HG03457 (cell line): ENCODE data around the gene SLC27A3.

Experiments used
- ATAC-seq: cut with Tn5 transposase; IDR thresholded peaks from one replicate; pipeline ENCODE4 v1.9.1; 2021; ENCODE audit warnings: moderate number of reproducible peaks; ENCODE audit not compliant: unreplicated experiment

The SLC27A3 gene

DNA sequence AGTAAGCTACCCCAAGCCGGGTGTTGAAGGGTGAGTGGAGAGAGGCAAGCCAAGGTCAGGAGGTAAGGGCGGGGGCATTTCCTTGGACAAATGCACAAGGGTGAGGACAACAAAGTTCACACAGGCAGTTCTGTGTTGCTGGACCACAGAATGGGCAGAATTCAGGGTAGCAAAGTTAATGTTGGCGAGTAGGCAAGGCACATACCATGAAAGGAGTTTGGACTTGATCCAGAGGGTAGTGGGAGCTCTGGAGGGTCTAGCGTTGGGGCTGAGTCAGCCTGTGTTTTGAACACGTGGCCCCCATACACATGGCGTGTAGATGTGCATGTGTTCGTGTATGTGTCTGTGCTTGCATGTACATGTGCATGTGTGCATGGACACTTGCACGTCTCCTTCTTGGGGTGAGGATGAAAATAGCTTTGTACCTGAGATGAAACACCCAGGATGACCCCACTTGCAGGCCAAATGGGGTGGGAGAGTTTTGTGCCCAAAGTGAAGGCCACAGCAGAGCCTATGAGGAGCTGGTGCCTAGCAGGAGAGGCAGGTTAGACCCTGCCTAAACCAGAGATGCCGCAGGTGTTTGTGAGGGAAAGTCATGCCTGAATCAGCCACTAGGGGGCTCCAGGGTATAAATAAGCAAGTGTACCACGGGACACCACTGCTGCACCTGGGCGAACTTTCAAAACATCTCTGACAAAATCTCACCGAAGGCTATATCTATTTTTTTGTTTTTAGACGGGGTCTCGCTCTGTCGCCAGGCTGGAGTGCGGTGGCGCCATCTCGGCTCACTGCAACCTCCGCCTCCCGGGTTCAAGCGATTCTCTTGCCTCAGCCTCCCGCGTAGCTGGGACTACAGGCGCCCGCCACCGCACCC lies 21.8 kb downstream of the SLC27A3 start:
- ATAC-seq = no peak

DNA sequence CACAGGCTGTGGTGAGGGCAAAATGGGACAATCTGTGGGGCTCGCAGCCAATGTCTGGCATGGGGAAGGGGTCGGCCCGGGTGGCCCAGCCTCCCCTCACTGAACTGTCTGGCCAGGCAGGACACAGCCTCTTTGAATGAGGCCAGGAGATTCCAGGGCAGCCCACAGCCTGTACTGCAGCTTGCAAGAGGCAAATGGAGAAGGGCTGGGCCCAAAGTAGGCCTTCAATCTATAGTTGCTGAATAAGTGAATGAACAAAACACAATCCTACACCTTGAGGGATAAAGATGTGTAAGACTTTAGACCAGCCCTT lies 23.2 kb downstream of the SLC27A3 start:
- no peak for ATAC-seq

DNA sequence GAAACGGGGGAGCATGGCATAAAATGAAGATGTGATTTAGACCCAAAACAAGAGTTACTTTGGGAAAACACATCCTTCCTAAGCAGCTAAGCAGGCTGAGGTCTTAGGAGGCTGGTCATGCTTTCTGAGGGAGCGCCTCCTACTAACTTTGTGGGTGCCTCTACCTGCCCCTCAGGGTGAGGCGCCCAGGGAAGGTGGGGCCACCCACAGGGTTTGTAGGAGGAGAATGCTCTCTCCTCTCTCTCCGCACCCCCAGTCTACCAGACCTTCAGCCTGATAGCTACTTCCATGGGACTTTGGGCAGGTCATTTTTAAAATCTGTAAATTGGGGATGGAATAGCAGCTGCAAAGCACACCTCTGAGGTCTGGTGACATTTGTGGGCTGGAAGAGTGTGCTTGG lies 23.8 kb downstream of the SLC27A3 start:
- no peak for ATAC-seq

DNA sequence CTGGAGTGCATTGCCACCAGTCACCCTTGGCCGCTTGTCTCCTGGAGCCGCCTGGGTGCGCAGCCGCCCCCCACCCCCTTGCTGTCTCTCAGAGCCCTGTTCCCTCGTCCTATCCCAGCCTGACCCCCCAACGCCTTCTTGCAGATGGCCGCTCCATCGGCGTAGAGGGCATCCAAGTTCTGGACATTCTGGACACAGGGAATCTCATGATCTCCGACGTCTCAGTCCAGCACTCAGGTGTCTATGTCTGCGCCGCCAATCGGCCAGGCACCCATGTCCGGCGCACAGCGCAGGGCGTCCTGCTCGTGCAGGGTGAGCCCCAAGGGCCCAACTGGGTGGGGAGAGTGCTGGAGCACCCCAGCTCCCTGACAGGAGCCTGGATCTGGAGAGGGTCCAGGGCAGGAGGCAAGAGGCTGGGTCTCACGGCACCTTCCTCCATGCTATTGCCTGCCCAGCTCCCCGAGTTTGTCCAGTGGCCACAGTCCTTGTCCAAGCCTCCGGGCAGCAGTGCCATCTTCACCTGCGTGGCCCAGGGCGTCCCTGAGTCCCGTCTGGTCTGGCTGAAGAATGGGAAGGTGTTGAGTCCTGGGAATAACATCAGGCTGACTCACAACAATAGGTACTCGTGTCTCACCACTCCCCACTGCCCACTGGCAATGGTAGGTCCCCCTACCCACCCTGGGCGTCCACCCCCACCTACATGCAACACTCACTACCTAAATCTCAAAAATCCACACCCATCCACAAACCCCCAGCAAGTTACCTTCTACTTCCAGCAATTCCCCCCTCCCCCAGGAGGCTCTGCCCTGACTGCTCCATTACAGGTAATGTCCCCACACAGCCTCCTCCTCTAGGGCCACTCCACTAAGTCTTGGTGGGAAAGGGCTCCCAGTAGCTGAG lies 24.6 kb downstream of the SLC27A3 start:
- ATAC-seq = no peak

DNA sequence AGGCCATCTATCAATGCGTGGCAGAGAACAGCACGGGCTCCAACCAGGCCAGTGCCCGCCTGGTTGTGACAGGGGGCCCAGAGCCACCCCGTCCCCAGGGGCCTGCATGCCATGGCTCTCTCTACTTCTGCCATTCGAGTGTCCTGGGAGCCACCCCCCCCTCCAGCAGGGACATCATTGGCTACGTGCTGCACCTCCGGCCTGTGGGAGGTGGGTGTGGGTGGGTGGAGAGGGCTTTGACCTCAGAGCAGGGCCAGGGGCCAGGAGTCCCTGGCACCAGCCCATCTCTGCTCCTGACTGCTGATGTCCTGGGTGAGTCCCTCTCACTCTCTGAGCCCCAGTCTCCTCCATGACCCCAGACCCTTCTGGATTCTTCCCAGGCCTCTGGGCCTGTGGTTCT lies 25.3 kb downstream of the SLC27A3 start:
- ATAC-seq = no peak

DNA sequence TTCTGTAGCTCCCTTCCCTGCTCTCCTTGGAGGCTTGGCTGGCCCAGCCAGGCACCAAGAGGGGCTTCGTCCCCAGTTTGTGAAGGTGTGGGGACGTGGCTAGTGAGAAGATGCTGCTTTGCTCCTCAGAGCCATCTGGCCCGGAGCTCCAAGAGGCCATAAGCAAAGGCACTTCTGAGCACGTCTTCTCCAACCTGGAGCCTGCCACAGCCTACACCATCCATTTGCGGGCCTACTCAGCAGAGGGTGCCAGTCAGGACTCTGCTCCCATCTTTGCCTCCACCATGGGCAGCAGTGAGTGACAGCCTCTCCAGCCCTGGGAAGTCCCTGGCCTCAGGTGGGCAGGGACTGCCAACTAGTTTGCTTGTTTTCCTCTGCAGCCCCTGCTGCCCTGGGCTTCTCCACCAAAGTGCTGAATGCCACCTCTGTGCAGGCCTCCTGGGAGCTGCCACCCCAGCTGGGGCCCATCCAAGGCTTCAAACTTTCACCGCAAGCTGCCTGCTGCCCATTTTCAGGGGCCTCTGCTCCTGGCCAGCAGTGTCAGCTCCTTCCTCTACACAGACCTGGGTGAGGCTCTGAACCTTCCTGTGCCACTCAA lies 25.9 kb downstream of the SLC27A3 start:
- no peak for ATAC-seq

DNA sequence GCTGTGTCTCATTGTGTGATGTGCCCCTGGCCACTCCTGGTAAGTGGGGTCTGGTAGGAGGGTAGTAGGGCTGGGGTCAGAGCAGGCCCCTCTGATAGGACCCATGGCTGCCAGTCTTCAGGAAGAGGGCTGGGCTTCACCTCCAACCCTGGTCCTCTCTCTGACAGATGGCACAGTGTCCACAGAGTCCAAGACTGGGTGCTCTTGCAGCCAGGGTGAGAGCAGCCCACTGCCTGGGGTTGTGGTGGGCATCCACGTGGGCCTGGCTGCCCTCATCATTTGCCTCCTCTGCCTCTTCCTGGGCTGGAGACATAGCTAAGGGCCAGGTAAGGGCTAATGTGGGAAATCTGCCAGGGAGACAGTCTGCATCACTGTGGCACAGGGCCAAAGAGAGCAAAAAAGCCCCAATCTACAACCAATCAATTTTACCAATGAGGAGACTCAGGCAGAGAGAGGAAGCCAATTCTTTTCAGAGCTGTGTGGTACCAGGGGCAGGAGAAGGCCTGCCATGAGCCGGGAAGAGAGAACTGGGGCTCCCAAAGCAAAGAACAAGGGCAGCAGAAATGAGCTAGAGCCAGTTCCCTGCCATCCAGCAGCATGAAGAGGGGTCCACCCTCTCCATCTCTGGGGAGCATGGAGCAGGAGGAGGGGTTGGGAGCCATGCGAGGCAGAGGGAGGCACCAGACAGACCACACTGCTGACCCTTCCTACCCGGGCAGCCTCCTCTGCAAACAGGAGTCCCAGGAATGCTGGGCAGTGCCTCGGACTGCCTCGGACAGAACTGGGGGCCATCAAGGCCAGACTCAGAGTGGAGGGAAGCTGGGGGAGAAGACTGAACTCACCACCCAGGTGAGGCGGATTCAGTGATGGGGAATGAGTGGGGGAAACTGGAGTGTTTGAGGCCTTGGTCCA lies 26.8 kb downstream of the SLC27A3 start:
- ATAC-seq = no peak

DNA sequence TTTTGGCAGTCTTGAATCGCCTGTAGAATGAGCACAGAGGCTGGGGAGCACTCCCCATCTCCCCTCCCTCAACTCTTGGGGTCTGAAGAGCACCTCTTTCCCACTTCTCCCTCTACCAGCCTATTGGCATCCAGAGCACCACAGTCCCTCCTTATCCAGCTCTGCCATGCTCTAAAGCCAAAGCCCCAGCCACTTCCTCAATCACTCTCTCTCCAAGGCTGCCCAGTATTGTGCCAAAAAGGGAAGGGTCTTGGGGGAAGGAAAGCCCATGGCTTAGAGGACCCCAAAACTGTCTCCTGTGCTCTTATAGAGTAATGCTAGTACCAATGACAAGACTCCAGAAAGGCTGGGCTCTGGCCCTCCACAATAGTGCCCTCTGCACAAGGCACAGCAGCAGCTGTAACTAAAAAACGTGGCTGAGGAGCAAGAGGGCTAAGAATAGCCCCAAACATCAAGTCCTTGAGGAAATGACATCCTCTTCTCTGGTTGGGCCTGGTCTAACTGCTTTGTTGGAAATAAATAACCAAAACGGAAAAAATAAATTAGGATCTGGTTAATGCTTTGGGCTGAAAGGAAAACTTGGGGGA lies 28.4 kb downstream of the SLC27A3 start:
- ATAC-seq = no peak

DNA sequence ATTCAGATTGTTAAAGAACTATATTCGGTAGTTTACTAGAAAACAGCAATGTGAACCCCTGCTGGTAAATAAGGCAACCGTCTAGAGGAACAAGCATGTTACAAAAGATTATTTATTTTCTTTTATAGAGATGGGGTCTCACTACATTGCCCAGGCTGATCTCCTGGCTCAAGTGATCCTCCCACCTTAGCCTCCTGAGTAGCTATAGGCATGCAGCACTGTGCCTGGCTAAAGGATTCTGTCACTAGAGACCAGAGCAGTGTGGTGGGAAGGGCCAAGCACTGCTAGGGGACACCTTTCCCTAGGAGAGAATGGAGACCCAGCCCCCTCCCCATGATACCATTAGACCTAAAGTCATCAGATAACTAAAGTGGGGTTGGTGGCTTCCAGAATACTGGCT lies 28.9 kb downstream of the SLC27A3 start:
- no peak for ATAC-seq

DNA sequence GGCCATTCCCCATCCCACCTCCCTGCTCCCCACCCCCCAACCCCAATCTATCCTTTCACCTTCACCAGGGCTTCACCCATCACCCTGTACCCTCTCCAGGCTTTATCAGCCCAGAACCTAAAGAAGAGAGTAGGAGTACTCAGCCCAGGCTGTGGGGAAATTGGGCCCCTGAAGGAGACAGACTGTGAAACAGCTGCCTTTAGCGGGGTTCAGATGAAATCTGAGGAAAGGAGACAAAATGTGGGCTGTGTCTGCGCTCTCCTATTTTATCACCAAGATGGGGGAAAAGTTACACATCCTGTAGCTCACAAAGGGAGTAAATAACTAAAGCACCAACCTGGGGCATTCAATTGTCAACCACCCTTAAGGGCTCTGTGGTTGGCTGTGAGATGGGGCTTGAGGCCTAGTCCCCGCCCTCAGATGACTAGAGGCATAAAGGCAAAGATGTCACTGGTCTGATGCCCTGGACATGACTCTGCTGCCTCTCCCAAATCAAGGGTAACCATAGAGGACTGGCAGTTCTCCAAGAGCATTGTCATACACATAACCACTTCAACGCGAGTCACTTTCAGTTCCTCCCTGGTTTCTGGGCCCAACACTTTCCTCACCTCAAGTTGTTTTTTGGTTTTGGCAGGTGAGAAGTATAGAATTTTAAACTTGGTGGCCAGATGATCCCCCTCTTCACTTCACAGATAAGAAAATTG lies 30.0 kb downstream of the SLC27A3 start:
- ATAC-seq = peak; percentile 83

DNA sequence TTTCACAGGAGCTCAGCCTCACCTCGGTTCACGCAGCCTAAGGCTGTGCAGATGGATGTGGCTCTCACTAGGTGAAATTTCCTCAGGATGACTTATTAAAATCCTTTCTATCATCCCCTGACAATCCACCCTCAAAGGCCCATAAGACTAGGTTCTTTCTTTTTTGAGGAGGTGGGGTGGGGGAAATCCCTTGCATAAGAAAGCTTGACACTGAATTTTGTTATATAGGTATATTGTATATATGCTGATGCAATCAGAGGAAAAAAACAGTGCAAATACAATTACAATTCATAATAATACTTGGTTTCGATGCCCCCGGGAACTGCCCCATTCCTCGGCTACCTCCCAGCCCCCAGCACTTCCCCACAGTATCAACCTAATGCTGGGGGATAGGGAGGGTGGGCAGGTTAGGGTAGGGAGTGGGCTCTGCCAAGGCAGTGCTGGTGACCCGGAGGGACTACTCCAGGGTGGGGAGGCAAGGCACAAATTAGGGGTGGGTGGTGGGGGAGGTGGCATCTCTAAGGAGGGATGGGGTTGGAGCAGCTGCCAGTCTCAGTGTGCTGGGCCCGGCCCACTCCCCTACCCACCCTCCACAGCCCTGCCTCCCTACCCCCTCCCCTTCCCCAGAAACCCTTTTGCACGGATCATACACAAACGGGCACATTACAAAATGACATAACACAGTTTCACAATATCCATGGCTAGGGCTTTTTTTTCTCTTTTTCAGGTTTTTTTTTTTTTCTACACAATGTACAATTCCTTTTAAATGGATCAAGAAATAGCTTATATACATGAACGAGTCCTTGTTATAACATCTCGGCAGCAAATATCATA lies 30.9 kb downstream of the SLC27A3 start:
- ATAC-seq = peak; percentile 7

DNA sequence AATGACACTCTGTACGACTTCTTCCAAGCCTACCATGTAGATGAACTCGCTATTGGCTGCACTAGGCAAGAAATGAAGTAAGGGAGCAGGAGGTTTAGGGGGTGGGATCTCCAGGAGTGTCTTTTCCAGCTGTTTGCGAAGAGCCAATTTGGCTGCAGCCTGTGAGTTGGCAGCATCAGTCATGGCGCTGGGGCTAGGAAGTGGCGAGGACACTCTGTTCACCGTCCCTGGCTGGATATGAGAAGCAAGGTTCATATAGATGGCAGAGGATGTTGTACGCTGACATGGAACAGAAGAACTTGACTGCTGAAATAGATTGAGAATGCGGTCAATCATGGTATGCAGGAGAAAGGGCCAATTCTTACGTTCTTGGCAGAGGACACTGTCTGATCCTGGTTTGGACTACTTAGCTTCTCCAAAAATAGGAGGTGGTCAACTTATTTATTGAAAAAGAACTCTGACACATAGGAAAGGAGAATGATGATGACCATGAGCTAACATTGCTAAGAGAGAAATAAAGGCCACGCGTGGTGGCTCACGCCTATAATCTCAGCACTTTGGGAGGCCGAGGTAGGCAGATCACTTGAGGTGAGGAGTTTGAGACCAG lies 41.2 kb downstream of the SLC27A3 start:
- no peak for ATAC-seq

DNA sequence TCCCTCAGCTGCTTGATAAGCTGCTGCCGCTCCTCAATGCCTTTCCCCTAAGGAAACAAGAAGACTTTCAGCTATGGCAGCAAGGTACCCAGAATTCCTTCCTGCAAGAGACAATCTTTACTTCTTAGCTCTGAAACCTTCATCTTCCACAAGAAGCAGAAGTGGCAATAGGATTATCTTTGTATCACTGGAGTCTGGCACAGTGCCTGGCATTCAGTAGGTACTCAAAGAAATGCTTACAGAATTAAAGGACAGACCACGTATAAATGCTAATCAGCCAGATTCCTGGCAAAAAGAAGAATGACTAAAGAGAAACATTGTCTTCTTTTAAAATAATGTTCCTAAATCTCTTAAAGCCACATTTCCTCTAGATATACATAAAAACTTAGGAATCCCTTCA lies 43.7 kb downstream of the SLC27A3 start:
- no peak for ATAC-seq

DNA sequence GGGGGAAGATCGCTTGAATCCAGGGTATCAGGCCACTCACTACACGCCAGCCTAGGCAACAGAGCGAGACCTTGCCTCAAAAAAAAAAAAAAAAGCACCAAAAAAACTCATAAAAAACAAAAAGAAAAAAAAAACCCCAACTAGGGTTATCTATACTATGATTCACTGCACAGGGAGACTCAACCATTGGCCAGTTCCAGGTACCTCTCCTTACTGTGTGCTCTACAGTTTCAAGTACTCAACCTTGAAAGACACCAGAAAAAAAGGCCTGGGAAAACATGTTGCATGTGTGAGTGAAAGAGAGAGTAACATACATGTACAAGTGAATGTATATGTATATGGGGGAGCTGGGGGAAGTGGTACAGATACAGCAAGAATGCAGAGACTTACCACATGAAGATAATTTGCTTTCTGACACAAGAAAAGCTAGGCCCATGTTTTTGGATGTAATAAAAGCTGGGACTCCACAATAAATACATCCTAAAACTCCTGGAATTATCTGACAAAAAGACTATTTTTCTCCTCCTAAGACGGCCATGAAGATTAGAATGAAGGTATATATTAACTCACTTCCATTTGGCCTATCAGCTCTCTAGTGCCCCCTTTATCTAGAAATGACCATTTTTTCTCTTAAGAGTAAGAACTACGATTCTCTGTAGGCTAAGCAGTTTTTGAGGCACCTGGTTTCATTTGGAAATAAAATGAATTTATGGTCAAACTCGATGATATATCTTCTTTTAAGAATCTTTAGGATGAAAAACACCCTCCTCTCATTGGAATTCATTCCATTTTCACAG lies 52.2 kb downstream of the SLC27A3 start:
- no peak for ATAC-seq
